Thyroid gland (tissue), 4 donors: Measurements from ENCODE around the gene ASL. TPM values are rescaled to one million over a fixed set of nuclear protein-coding genes. Genes with fewer than 3 reads are reported as not detected.
A peak's percentile ranks its signal among the peaks of the same experiment; 100 is the strongest.

Experiments
- DNase-seq, 2 donors: peaks; one replicate each; pipeline ENCODE4 v3.0.0-alpha.2; 2019
- H3K27ac ChIP-seq, 3 donors: fragments of 200-600 bp; sonication (generic); 1 replicate in 2 of 3; 2 replicates in 1 of 3; pipeline ENCODE4 v1.5.1; 2016 to 2019; ENCODE audit warnings: mild to moderate bottlenecking in 1 of 3, moderate library complexity in 1 of 3
- H3K27me3 ChIP-seq: fragments of 200-600 bp; sonication (generic); one replicate; pipeline ENCODE4 v1.5.1; 2019
- H3K36me3 ChIP-seq, 2 donors: fragments of 200-600 bp; sonication (generic); one replicate each; pipeline ENCODE4 v1.5.1; 2016 to 2019
- H3K4me1 ChIP-seq, 2 donors: fragments of 200-600 bp; sonication (generic); one replicate each; pipeline ENCODE4 v1.5.1; 2017 to 2019
- H3K4me3 ChIP-seq, 3 donors: fragments of 200-600 bp; sonication (generic); replicated peaks in 1 of 3; 1 replicate in 2 of 3; 2 replicates in 1 of 3; pipeline ENCODE4 v1.5.1; 2016; ENCODE audit warnings: mild to moderate bottlenecking in 1 of 3
- H3K9me3 ChIP-seq: fragments of 200-600 bp; sonication (generic); one replicate; pipeline ENCODE4 v1.5.1; 2017
- POLR2A ChIP-seq, 2 donors: fragments of 450-650 bp; IDR thresholded peaks; one replicate each; pipeline ENCODE4 v1.6.1; 2017; ENCODE audit warnings: antibody characterized with exemption in 2 of 2, mild to moderate bottlenecking in 2 of 2, moderate library complexity in 1 of 2
- WGBS, 2 donors: methylation state at CpG; one replicate each; pipeline ENCODE4 v1.1.5; 2017; 5-methylcytosine and 5-hydroxymethylcytosine counted together
- intact Hi-C: fragments of 100-400 bp; cut with DNase I; formaldehyde crosslinking; loops from one replicate; pipeline ENCODE4 v1.15.1; 2023
- total RNA-seq, 4 donors: library from RNA; depleted of rRNA; stranded (reverse); fragments of >200 nt; gene quantifications; one replicate each; pipeline ENCODE4 v1.2.3, GENCODE V29; 2016
- TF ChIP-seq, protein P1 (sequence below), 6 experiments: fragments of 200-600 bp in 3 of 6; fragments of 450-650 bp in 3 of 6; sonication (generic) in 3 of 6; IDR thresholded peaks; one replicate each; pipeline ENCODE4 v1.5.1; 2016 to 2019; ENCODE audit warnings: antibody characterized with exemption in 6 of 6, mild to moderate bottlenecking in 2 of 6, inconsistent platforms in 1 of 6, moderate library complexity in 1 of 6

The ASL gene
- total RNA-seq, 4 donors from 2014 or later, result 25.1 to 89.5 (median 50.2) TPM

DNA sequence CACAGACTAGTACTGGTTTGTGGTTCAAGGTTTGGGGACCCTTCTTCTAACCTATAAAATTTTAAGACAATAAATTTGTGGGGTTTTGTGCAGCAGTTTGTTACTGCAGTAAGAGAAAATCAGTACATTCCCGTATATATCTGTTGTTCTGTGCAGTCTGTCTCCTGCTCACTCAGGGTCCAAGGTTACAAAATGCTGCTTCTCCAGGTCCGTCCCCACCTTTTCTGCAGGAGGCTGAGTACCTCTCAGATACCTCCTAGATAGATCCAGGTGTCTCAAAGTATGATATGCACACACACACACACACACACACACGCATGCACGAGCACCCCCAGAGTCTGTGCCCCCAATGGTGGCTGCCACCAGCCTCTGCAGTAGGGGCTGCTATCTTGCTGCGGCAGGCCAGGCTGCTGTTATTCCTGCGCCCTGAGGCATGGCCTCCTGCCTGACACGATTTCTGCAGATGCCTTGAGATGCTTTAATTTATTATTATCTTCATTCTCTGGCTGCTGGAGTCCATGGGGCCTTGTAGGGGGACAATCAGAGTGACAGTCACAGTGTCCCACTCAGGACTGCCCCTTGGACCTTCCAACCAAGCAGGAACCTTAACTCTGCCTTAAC lies 25.2 kb upstream of the ASL start:
- 84% methylated on average over 7 of the region's 7 CpGs for WGBS, 2 donors
- intact Hi-C loops, result no loop called here
- peaks cover 0 to 7% of the 10 kb centered on the region in 2 donors for H3K4me1 ChIP-seq
- H3K9me3 ChIP-seq, result no peaks in the 10 kb centered on the region
- no peaks in the 10 kb centered on the region for H3K36me3 ChIP-seq
- H3K4me3 ChIP-seq, result no peak overlapping the region
- no peaks in the 10 kb centered on the region for H3K27me3 ChIP-seq
- peak overlapping the region in 2 of 3 donors; percentile 17 to 27 for H3K27ac ChIP-seq
- TF ChIP-seq, protein P1, sequence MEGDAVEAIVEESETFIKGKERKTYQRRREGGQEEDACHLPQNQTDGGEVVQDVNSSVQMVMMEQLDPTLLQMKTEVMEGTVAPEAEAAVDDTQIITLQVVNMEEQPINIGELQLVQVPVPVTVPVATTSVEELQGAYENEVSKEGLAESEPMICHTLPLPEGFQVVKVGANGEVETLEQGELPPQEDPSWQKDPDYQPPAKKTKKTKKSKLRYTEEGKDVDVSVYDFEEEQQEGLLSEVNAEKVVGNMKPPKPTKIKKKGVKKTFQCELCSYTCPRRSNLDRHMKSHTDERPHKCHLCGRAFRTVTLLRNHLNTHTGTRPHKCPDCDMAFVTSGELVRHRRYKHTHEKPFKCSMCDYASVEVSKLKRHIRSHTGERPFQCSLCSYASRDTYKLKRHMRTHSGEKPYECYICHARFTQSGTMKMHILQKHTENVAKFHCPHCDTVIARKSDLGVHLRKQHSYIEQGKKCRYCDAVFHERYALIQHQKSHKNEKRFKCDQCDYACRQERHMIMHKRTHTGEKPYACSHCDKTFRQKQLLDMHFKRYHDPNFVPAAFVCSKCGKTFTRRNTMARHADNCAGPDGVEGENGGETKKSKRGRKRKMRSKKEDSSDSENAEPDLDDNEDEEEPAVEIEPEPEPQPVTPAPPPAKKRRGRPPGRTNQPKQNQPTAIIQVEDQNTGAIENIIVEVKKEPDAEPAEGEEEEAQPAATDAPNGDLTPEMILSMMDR (IDR thresholded peaks at IDR 0.05), result no peak
- TF ChIP-seq POLR2A (IDR thresholded peaks at IDR 0.05), result no peak
- no peak for DNase-seq

DNA sequence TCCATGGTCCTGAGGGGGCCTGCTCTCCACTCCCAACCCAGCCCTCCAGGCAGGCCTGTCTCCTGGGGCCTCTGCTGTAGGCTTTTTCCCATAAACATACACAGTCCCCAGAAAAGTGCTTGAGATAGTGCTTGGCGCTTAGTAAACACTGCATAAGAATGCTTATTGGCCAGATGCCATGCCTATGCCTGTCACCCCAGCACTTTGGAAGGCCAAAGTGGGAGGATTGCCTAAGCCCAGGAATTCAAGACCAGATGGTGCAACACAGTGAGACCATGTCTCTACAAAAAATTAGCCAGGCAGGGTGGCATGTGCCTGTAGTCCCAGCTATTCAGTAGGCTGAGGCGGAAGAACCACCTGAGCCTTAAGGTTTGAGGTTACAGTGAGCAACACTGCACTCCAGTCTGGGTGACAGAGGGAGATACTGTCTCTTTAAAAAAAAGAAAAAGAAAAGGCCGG lies 24.6 kb upstream of the ASL start:
- peak overlapping the region in 2 of 3 donors; percentile 17 to 27 for H3K27ac ChIP-seq
- 54 to 55% methylated on average over 2 to 3 of the region's 3 CpGs for WGBS, 2 donors
- no peaks in the 10 kb centered on the region for H3K9me3 ChIP-seq
- H3K36me3 ChIP-seq, result no peaks in the 10 kb centered on the region
- TF ChIP-seq, protein P1 (IDR thresholded peaks at IDR 0.05), result no peak
- TF ChIP-seq POLR2A (IDR thresholded peaks at IDR 0.05), result no peak
- H3K27me3 ChIP-seq, result no peaks in the 10 kb centered on the region
- peaks cover 0 to 7% of the 10 kb centered on the region in 2 donors for H3K4me1 ChIP-seq
- peak; percentile 67 to 68 for DNase-seq
- no peak overlapping the region for H3K4me3 ChIP-seq
- intact Hi-C loops, result no loop called here

DNA sequence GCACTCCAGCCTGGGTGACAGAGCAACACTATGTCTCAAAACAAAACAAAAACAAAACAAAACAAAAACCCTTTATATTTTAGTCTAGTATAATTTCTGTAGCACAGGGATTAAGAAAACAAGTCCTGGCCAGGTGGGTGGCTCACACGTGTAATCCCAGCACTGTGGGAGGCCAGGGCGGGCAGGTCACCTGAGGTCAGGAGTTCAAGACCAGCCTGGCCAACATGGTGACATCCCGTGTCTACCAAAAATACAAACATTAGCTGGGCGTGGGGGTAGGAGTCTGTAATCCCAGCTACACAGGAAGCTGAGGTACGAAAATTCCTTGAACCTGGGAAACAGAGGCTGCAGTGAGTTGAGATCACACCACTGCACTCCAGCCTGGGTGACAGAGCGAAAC lies 23.2 kb upstream of the ASL start:
- WGBS, 2 donors, result 80 to 84% methylated on average over 6 of the region's 6 CpGs
- H3K27ac ChIP-seq, result no peak overlapping the region
- no peak for DNase-seq
- no peaks in the 10 kb centered on the region for H3K9me3 ChIP-seq
- H3K4me3 ChIP-seq, result no peak overlapping the region
- TF ChIP-seq POLR2A (IDR thresholded peaks at IDR 0.05), result no peak
- TF ChIP-seq, protein P1 (IDR thresholded peaks at IDR 0.05), result no peak
- no peaks in the 10 kb centered on the region for H3K36me3 ChIP-seq
- intact Hi-C loops, result no loop called here
- H3K4me1 ChIP-seq, result peaks cover 0 to 7% of the 10 kb centered on the region in 2 donors
- H3K27me3 ChIP-seq, result no peaks in the 10 kb centered on the region

DNA sequence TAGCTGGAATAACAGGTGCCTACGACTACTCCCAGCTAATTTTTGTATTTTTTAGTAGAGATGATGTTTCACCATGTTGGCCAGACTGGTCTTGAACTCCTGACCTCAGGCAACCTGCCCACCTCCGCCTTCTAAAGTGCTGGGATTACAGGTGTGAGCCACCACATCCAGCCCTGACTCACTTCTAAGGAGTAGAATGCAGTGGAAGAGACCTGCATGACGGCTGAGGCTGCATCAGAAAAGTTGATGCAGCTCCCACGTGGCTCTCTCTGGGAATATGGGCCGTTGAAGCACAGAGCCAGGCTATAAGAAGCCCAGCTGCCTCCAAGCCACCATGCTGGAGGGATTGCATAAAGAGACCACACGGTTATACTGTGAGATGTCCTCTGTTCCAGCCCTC lies 21.6 kb upstream of the ASL start:
- H3K9me3 ChIP-seq, result no peaks in the 10 kb centered on the region
- H3K27ac ChIP-seq, result no peak overlapping the region
- no peak for TF ChIP-seq POLR2A (IDR thresholded peaks at IDR 0.05)
- TF ChIP-seq, protein P1 (IDR thresholded peaks at IDR 0.05), result no peak
- no peaks in the 10 kb centered on the region for H3K27me3 ChIP-seq
- peaks cover 0 to 7% of the 10 kb centered on the region in 2 donors for H3K4me1 ChIP-seq
- intact Hi-C loops, result no loop called here
- no peak overlapping the region for H3K4me3 ChIP-seq
- no peak for DNase-seq
- H3K36me3 ChIP-seq, result no peaks in the 10 kb centered on the region
- 88 to 89% methylated on average over 6 of the region's 6 CpGs for WGBS, 2 donors

DNA sequence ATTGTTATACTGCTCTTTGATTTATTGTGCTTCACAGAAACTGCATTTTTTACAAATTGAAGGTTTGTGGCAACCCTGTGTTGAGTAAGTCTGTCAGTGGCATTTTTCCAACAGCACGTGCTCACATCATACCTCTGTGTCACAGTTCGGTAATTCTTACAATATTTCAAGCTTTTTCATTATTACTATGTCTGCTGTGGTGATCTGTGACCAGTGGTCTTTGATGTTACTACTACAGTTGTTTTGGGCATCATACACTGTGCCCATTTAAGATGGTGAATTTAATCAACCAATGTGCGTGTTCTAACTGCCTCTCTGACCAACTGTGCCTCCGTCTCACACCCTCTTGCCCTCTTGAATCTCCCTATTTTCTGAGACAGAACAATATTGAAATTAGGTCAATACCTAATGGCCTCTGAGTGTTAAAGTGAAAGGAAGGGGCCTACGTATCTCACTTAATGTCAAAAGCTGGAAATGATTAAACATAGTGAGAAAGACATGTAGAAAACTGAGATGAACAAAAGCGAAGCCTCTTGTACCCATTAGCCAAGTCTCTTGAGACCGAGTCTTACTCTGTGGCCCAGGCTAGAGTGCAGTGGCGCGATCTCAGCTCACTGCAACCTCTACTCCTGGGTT lies 20.2 kb upstream of the ASL start:
- Histone ChIP-seq H3K36me3 (no peaks in the 10 kb centered on the region), H3K27me3 (no peaks in the 10 kb centered on the region), H3K27ac (no peak overlapping the region), H3K4me1 (peaks cover 0 to 7% of the 10 kb centered on the region in 2 donors), H3K4me3 (no peak overlapping the region), H3K9me3 (no peaks in the 10 kb centered on the region)
- TF ChIP-seq, protein P1 (IDR thresholded peaks at IDR 0.05), result no peak
- TF ChIP-seq POLR2A (IDR thresholded peaks at IDR 0.05), result no peak
- intact Hi-C loops, result no loop called here
- no peak for DNase-seq
- 79 to 81% methylated on average over 9 of the region's 9 CpGs for WGBS, 2 donors
